ENCODE data around the gene EMD.

The EMD gene

DNA sequence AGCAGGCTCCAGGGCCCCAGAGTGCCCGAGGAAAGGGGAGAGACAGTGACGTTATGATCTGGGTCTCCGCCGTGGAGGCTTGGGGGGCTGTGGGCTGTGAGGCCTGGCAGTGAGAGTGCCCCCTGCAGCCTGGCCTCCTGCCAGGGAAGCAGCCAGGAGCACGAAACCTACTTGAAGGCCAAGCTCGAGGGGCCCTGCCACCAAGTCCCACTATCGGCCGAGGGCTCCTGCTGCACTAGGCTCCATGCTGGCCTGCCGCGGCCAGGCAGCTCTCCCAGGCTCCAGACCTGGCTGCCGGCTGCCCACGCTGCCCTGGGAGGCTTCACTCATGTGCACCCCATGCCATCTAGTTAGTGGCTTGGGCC, 23.3 kb upstream of the EMD start:
- DNase-seq = no peak

GRCh38 chrX:154356596-154356995, 22.5 kb upstream of the EMD start:
- DNase-seq = no peak

DNA sequence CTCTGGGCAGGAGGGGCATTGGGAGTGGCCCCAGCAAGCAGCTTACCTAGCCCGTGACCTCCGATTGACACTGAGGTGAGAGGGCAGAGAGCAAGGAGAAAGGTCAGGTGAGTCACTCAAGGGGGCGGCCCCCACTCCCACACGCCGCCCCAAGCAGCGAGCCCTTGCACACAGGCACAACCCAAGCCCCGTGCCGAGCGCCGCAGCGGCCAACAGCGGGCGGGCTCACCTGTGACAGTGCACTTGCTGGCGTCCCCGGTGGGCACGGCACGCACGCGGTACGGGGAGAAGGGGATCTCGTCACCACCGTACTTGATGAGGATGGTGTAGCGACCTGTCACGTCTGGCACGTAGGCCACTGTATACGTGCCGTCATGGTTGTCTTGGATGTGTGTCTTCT, 21.9 kb upstream of the EMD start:
- DNase-seq = no peak

GRCh38 chrX:154358011-154358410, 21.1 kb upstream of the EMD start:
- no peak for DNase-seq

DNA sequence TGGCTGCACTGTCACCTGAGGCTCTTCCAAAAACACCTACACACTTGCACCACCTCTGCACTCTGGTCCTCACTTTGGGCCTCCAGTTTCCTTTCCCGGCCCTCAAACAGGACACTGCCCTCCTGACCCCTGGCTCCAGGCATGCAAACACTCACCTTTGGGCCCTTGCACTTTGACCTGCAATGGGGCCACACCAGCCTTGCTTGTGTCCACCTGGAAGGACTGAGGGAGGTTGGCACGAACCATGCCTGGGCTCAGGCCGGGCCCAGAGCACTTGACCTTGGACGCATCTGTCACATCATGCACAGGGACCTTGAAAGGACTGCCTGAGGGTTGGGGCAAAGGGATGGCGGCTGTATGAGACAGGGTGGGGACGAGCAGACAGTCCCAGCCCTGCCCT, 20.3 kb upstream of the EMD start:
- no peak for DNase-seq

GRCh38 chrX:154359362-154360154, 19.5 kb upstream of the EMD start:
- DNase-seq = no peak

DNA sequence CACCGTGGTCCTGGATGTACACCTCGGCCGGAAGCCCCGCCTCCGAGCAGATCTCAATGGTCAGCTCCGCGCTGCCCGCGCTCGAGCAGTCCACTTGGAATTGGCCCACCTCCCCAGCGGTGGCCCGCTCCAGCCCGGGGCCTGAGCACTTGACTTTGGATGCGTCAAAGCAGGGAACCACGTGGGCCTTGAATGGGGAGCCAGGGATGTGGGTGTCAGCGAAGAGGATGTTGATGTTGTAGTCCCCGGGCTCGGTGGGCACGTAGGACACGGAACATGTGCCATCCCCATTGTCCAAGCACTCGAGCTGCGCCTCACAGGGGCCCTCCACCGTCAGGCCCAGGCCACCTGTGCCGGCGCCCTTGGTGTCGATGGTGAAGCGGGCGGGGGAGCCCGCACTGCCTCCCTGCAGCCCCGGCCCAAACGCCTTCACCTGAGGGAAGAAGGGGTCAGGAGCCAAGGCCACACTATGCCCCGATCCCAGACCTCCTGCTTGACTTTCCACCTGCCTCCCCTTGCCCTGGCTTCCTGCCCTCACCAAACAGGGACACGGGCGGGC, 18.9 kb upstream of the EMD start:
- no peak for DNase-seq

- no peak for DNase-seq
Measured at GRCh38 chrX:154362085-154362742, 16.9 kb upstream of the EMD start.

DNA sequence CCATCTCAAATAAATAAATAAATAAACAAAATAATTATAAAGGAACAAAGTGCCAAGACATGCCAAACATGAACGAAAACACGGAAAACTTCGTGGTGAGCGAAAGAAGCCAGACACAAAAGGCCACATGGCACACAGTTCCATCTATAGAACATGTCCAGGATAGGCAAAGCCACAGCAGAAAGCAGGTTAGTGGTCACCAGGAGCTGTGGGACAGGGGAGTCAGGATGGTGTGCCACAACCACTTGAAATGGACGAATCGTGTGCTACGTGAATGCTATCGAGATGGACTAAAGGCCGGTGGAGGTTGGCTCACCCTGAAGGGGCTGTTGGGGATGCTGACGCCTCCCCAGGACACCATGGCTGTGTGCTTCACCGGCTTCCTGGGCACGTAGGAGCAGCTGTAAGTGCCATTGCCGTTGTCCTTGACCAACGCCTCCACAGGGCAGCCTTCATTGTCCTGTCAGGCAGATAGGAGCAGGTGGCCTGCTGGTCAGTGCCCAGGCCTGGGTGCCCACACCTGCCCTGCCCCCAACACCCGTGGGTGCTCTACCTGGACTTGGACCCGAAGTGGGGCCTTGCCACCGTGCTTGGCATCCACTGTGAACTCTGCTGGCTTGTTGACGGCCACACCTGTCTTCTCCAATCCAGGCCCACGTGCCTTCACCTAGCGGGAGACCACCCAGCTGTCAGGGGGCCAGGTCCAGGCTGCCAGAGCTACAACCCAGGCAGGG, 15.2 kb upstream of the EMD start:
- no peak for DNase-seq

DNA sequence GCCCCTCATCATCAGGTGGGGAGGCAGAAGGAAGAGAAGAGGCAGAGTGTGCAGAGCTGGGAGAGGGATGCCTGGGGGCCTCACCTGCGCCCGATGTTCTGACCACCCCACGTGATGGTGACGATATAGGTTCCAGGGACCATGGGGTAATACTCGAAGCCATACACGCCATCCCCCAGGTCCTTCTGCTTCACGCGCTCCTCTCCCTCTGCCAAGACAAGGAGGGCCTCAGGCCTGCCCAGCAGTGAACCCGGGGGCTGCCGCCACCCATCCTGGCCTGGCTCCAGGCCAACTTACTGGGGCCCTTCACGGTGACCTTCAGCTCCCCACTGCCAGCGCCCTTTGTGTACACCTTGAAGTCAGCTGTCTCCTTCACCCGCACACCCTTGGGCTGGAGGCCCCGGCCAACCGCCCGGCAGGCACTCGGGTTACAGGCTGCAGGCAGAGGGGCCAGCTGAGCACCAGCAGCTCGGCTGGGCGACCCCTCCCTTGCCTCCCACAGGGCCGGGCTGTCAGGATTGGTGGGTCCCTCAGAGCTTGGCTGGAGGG, 14.0 kb upstream of the EMD start:
- DNase-seq = no peak

GRCh38 chrX:154365997-154366665, 13.0 kb upstream of the EMD start:
- no peak for DNase-seq

- no peak for DNase-seq
Measured at GRCh38 chrX:154366666-154367055, 12.4 kb upstream of the EMD start.

GRCh38 chrX:154367474-154368308, 11.4 kb upstream of the EMD start:
- no peak for DNase-seq

- DNase-seq = peak; percentile 95
Measured at GRCh38 chrX:154368630-154369448, 10.3 kb upstream of the EMD start.

GRCh38 chrX:154369449-154370299, 9.4 kb upstream of the EMD start:
- DNase-seq = peak; percentile 74

DNA sequence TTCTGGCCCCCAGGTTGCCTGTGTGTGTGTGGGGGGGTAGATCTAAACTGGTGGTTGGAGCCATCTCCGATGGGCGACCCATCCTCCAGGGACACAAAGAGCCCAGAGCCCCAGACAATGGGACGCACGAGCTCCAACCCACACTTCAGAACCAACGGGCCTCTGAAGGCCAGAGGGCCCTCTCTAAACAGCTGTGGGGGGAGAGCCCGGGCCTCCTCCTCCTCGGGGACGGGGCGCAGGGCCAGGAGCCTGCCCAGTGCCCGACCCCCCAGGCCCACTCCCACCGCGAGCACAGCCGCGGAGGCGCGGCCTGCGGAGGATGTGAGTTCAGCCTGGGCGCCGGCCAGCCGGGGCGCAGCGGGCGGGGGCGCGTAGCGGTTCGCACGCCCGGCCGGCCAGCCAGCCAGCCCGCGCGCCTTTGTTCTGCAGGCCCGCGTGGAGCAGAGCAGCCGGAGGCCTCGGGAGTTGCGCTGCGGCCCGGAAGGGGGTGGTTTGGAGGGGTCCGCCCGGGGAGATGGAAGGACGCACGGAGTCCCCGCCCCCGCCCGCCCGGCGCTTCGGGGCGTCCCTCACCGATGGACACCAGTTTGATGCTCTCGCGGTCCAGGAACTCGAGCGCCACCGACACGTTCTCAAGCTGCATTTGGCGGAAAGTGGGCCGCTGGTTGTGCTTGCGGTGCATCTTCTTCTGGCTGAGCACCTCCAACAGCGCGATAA, 8.6 kb upstream of the EMD start:
- peak; percentile 40 for DNase-seq

GRCh38 chrX:154371017-154371788, 7.9 kb upstream of the EMD start:
- DNase-seq = peak; percentile 93

- no peak for DNase-seq
Measured at GRCh38 chrX:154371789-154372300, 7.2 kb upstream of the EMD start.

Data from stimulated activated CD4-positive, alpha-beta T cell treated with anti-CD3 and anti-CD28 coated beads, Interleukin-15, amount 100 ng/mL, for 24 hours (primary cell).